GM18519 (cell line): ENCODE results near the gene CHID1.

Experiments
- ATAC-seq: cut with Tn5 transposase; IDR thresholded peaks from one replicate; pipeline ENCODE4 v1.9.1; 2021; ENCODE audit warnings: mild to moderate bottlenecking, moderate library complexity; ENCODE audit not compliant: unreplicated experiment, low FRiP score

Gene CHID1

GRCh38 chr11:933142-933851, 22.7 kb upstream of the CHID1 start:
- no peak for ATAC-seq

- ATAC-seq, result no peak
These were observed 21.8 kb upstream of the CHID1 start for GRCh38 chr11:932435-932834.

- ATAC-seq, result no peak
These were observed 20.8 kb upstream of the CHID1 start for GRCh38 chr11:931385-931784.

- ATAC-seq, result no peak
These were observed 18.8 kb upstream of the CHID1 start for GRCh38 chr11:929405-929804.

- no peak for ATAC-seq
These were observed 18.2 kb upstream of the CHID1 start for GRCh38 chr11:928786-929185.

GRCh38 chr11:927871-928270, 17.3 kb upstream of the CHID1 start:
- no peak for ATAC-seq

- no peak for ATAC-seq
These were observed 15.8 kb upstream of the CHID1 start for GRCh38 chr11:926341-926916.

- ATAC-seq, result peak; percentile 47
These were observed 15.1 kb upstream of the CHID1 start, which contains the start of gene AP2A2 for GRCh38 chr11:925496-926301. AP2A2 (plus strand) TSS chr11:925870; CDS start chr11:926022, 152 bp downstream.

GRCh38 chr11:925158-925495, 14.5 kb upstream of the CHID1 start:
- ATAC-seq, result no peak

GRCh38 chr11:924406-925157, 14.0 kb upstream of the CHID1 start:
- no peak for ATAC-seq

GRCh38 chr11:923691-924405, 13.2 kb upstream of the CHID1 start:
- no peak for ATAC-seq

- ATAC-seq, result no peak
These were observed 11.5 kb upstream of the CHID1 start for GRCh38 chr11:921921-922678.

- ATAC-seq, result no peak
These were observed 6.8 kb upstream of the CHID1 start for GRCh38 chr11:917426-917825.

- ATAC-seq, result no peak
These were observed 4.3 kb upstream of the CHID1 start for GRCh38 chr11:914747-915501.

GRCh38 chr11:914204-914603, 3.6 kb upstream of the CHID1 start:
- ATAC-seq, result no peak

GRCh38 chr11:913043-913442, 2.4 kb upstream of the CHID1 start:
- ATAC-seq, result no peak

- ATAC-seq, result no peak
These were observed 1.7 kb upstream of the CHID1 start for GRCh38 chr11:912266-912665.

GRCh38 chr11:911890-912219, 1.2 kb upstream of the CHID1 start:
- no peak for ATAC-seq
